Endothelial cell of umbilical vein (primary cell): ENCODE data around the gene G6PC2. TPM values are rescaled to one million over a fixed set of nuclear protein-coding genes. Genes with fewer than 3 reads are reported as not detected.

Experiments
- BruUV-seq: library from RNA; stranded (reverse); fragments of 400-500 nt; replicated peaks from 2 replicates; lab custom pipeline; 2021; lab: Mats Ljungman, UMichigan
- CTCF ChIA-PET: fragments of 300-600, 350-600 bp; sonication (Branson Sonifier 250); formaldehyde crosslinking; loops from one replicate; lab custom pipeline; 2021; ENCODE audit warnings: antibody characterized with exemption, inconsistent platforms; lab: Charles Lee
- POLR2A ChIA-PET: fragments of 300-600, 350-600 bp; sonication (Branson Sonifier 250); formaldehyde crosslinking; loops from one replicate; lab custom pipeline; 2021; ENCODE audit warnings: antibody characterized with exemption, inconsistent platforms; lab: Charles Lee
- DNase-seq: peaks from one replicate; pipeline ENCODE4 v3.0.0-alpha.2; 2011; ENCODE audit warnings: low read depth, low spot score
- FAIRE-seq: peaks from 2 replicates; lab custom pipeline; 2011; peaks lifted over from hg19 to GRCh38; lab: Jason Lieb, UNC
- H2AFZ ChIP-seq: 2 replicates; pipeline ENCODE4 v1.6.0; 2012; ENCODE audit warnings: low read depth, low read length, control low read depth, inconsistent platforms
- H3K27ac ChIP-seq: 2 replicates; pipeline ENCODE4 v1.5.1; 2011; ENCODE audit warnings: low read depth, mild to moderate bottlenecking, control low read depth, low read length, moderate library complexity; ENCODE audit not compliant: insufficient read depth
- H3K27me3 ChIP-seq, 2 experiments: 2 replicates each; pipeline versions ENCODE4 v1.6.0 to v1.6.1; 2011; ENCODE audit warnings: low read length in 2 of 2, mixed read lengths in 1 of 2; ENCODE audit not compliant: control insufficient read depth in 2 of 2, insufficient read depth in 2 of 2
- H3K36me3 ChIP-seq, 2 experiments: 2 replicates in 1 of 2; 3 replicates in 1 of 2; pipeline ENCODE4 v1.5.1; 2011; ENCODE audit warnings: low read length in 2 of 2, mild to moderate bottlenecking in 1 of 2, moderate library complexity in 1 of 2; ENCODE audit not compliant: control insufficient read depth in 2 of 2, insufficient read depth in 2 of 2; ENCODE audit errors: extremely low read depth in 1 of 2
- H3K4me1 ChIP-seq: 3 replicates; pipeline ENCODE4 v1.5.1; 2011; ENCODE audit warnings: mild to moderate bottlenecking, low read length; ENCODE audit not compliant: control insufficient read depth, insufficient read depth; ENCODE audit errors: extremely low read depth
- H3K4me2 ChIP-seq: 2 replicates; pipeline ENCODE4 v1.6.1; 2011; ENCODE audit warnings: low read length, control low read depth, mixed read lengths; ENCODE audit not compliant: insufficient read depth
- H3K4me3 ChIP-seq, 3 experiments: fragments of 200-600 bp in 1 of 3; sonication (generic), shearing (Covaris generic) in 1 of 3; replicated peaks in 1 of 3; 2 replicates each; pipeline ENCODE4 v1.5.1; 2011 to 2016; ENCODE audit warnings: control low read depth in 3 of 3, low read length in 3 of 3, mild to moderate bottlenecking in 2 of 3, inconsistent platforms in 1 of 3, low read depth in 1 of 3, moderate library complexity in 1 of 3; ENCODE audit not compliant: insufficient read depth in 1 of 3
- H3K79me2 ChIP-seq: 2 replicates; pipeline ENCODE4 v1.6.0; 2012; ENCODE audit warnings: low read length, inconsistent platforms; ENCODE audit not compliant: control insufficient read depth, insufficient read depth
- H3K9ac ChIP-seq: replicated peaks from 2 replicates; pipeline ENCODE3; 2011; ENCODE audit warnings: low read length, control low read depth; ENCODE audit not compliant: insufficient read depth; ENCODE audit errors: extremely low read depth
- H3K9me1 ChIP-seq: replicated peaks from 3 replicates; pipeline ENCODE4 v1.6.0; 2011; ENCODE audit warnings: mild to moderate bottlenecking, low read length; ENCODE audit not compliant: control insufficient read depth, insufficient read depth; ENCODE audit errors: extremely low read depth
- H3K9me3 ChIP-seq: replicated peaks from 2 replicates; pipeline ENCODE4 v1.5.1; 2012; ENCODE audit warnings: low read length, inconsistent platforms; ENCODE audit not compliant: control insufficient read depth, insufficient read depth
- H4K20me1 ChIP-seq: replicated peaks from 2 replicates; pipeline ENCODE3; 2011; ENCODE audit warnings: mild to moderate bottlenecking, low read length; ENCODE audit not compliant: control insufficient read depth, insufficient read depth; ENCODE audit errors: extremely low read depth
- EZH2 ChIP-seq: IDR thresholded peaks from 2 replicates; pipeline ENCODE4 v1.6.1; 2012; ENCODE audit warnings: borderline replicate concordance, low read depth, mild to moderate bottlenecking, moderate library complexity, low read length, inconsistent platforms; ENCODE audit not compliant: severe bottlenecking
- FOS ChIP-seq: IDR thresholded peaks from 2 replicates; pipeline ENCODE4 v1.6.1; 2011; ENCODE audit warnings: mild to moderate bottlenecking, low read length, moderate library complexity, borderline replicate concordance; ENCODE audit not compliant: insufficient read depth
- JUN ChIP-seq: IDR thresholded peaks from 2 replicates; pipeline ENCODE4 v1.6.1; 2011; ENCODE audit warnings: borderline replicate concordance, low read depth; ENCODE audit not compliant: insufficient read length, insufficient read depth
- MYC ChIP-seq: IDR thresholded peaks from one replicate; pipeline ENCODE4 v1.6.1; 2011; ENCODE audit warnings: mild to moderate bottlenecking, low read depth, low read length
- POLR2A ChIP-seq: IDR thresholded peaks from 2 replicates; pipeline ENCODE4 v1.6.1; 2012; ENCODE audit warnings: low read depth, mild to moderate bottlenecking, control low read depth, low read length
- dilution Hi-C: fragments of 300-500 bp; cut with MboI; formaldehyde crosslinking; loops from one replicate; pipeline ENCODE4 v1.15.0; 2019; ENCODE audit warnings: low sequenced_read_pairs; ENCODE audit not compliant: extremely low pct_ligation_motif_present
- intact Hi-C: fragments of 100-400 bp; cut with micrococcal nuclease; formaldehyde crosslinking; loops from one replicate; pipeline ENCODE4 v1.10.0; 2022
- polyA plus RNA-seq, 4 experiments: library from polyadenylated mRNA; depleted of rRNA in 3 of 4; stranded (reverse) in 3 of 4; unstranded in 1 of 4; fragments of >200 nt; gene quantifications; 2 replicates each; pipeline versions ENCODE4 v1.2.1 to v1.2.3, GENCODE V29; 2011 to 2012; ENCODE audit warnings: missing spikeins in 1 of 4
- total RNA-seq: library from RNA; stranded (reverse); gene quantifications from 2 replicates; pipeline ENCODE4 v1.2.3, GENCODE V29; 2021
- TF ChIP-seq, protein P1 (sequence below): IDR thresholded peaks from 2 replicates; pipeline ENCODE4 v1.6.1; 2011; ENCODE audit not compliant: insufficient read depth, insufficient read length
- TF ChIP-seq, protein P2 (sequence below), 2 donors: IDR thresholded peaks; 1 replicate in 1 of 2; 2 replicates in 1 of 2; pipeline ENCODE4 v1.5.1; 2011; ENCODE audit warnings: low read length in 2 of 2, mild to moderate bottlenecking in 2 of 2, moderate library complexity in 2 of 2, control low read depth in 1 of 2, inconsistent platforms in 1 of 2, low read depth in 1 of 2; ENCODE audit not compliant: insufficient read depth in 1 of 2; ENCODE audit errors: extremely low read depth in 1 of 2

Gene G6PC2
- total and polyA plus RNA-seq, 2 donors (not counting 3 experiments of a cell fraction or from before 2014, with no cell fraction given) = not detected

DNA sequence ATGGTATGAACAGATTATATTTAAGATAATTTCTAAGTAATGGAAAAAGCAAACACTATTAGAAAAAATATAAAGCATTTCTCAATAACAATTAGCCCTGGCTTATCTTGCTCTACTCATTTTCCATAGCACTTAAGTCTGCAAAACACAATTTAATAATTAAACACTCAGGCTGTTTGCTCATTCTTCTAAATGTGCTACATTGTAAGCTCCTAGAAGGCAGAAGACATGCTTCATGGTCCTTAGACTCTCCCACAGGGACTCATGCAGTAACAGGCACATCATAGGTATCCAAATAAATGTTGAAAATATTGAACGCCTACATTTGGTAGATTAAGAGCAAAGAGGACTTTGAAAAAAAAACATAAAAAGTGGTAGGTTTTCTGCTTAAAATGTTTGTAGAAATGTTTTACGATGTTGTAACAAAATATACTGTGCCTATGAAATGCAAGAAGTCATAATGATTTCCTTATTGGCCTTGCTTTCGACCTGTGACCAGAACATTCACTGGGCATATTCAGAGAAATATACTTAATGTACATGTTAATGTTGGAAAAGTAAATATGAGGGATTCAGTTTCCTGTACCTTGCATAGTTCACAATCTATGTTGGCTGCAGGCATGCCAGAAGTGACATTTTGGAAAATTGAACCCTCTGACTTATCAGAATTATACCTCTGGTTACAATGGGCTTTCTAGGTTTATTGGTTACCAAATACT, 27.2 kb downstream of the G6PC2 start:
- no peaks in the 10 kb centered on the region for H3K36me3 ChIP-seq

More for the DNA sequence above, 27.2 kb downstream of the G6PC2 start:
- TF ChIP-seq, protein P1, sequence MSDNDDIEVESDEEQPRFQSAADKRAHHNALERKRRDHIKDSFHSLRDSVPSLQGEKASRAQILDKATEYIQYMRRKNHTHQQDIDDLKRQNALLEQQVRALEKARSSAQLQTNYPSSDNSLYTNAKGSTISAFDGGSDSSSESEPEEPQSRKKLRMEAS = no peak
- TF ChIP-seq, protein P2, sequence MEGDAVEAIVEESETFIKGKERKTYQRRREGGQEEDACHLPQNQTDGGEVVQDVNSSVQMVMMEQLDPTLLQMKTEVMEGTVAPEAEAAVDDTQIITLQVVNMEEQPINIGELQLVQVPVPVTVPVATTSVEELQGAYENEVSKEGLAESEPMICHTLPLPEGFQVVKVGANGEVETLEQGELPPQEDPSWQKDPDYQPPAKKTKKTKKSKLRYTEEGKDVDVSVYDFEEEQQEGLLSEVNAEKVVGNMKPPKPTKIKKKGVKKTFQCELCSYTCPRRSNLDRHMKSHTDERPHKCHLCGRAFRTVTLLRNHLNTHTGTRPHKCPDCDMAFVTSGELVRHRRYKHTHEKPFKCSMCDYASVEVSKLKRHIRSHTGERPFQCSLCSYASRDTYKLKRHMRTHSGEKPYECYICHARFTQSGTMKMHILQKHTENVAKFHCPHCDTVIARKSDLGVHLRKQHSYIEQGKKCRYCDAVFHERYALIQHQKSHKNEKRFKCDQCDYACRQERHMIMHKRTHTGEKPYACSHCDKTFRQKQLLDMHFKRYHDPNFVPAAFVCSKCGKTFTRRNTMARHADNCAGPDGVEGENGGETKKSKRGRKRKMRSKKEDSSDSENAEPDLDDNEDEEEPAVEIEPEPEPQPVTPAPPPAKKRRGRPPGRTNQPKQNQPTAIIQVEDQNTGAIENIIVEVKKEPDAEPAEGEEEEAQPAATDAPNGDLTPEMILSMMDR (IDR thresholded peaks at IDR 0.05; ENCODE audit: extremely low read depth in 1 of 2, insufficient read depth in 1 of 2, low read depth in 1 of 2, low read length in 2 of 2) = no peak
- TF ChIP-seq EZH2 (no peak), JUN (no peak), MYC (no peak), FOS (no peak), POLR2A (no peak)
- Histone ChIP-seq H3K79me2 (no peaks in the 10 kb centered on the region), H3K4me1 (no peaks in the 10 kb centered on the region), H3K9ac (no peak overlapping the region), H3K9me1 (no peaks in the 10 kb centered on the region), H3K27ac (no peak overlapping the region), H2AFZ (no peak overlapping the region), H3K27me3 (no peaks in the 10 kb centered on the region), H3K9me3 (no peaks in the 10 kb centered on the region), H4K20me1 (no peaks in the 10 kb centered on the region), H3K4me3 (no peak overlapping the region), H3K4me2 (no peak overlapping the region)
- ChIA-PET POLR2A (no interaction called here), CTCF (no interaction called here)
- no TSS peak for BruUV-seq
- DNase-seq (no peak), FAIRE-seq (no peak)
- intact Hi-C loops = no loop called here
- dilution Hi-C loops = no loop called here
